ENCODE data around the gene MRPL23.

Gene MRPL23

GRCh38 chr11:1946812-1947484, at the start of gene MRPL23:
Gene MRPL23 (plus strand): TSS chr11:1947332. CDS start chr11:1947363, 31 bp downstream.
- Histone ChIP-seq H3K9me3 (replicated peaks in 1 of 11) (no peaks in the 10 kb centered on the region), H4K20me1 (no peaks in the 10 kb centered on the region), H3K4me3 (no peak within 1 kb of the TSS), H3K4me1 (peaks cover 0 to 19% (median 15%) of the 10 kb centered on the region in 10 experiments; a peak in 13 of 20 replicates), H3K27ac (no peak within 1 kb of the TSS), H3K36me3 (no peaks in the 10 kb centered on the region), H3K4me2 (no peak within 1 kb of the TSS), H3K27me3 (no peaks in the 10 kb centered on the region), H3K9ac (no peak within 1 kb of the TSS)
- TF ChIP-seq Cebpa-rat (IDR thresholded peaks at IDR 0.05), result no peak

GRCh38 chr11:1899090-1899489, 48.0 kb upstream of the MRPL23 start:
- H3K4me2 ChIP-seq, result no peak overlapping the region
- H3K27me3 ChIP-seq, result no peaks in the 10 kb centered on the region; a peak in 1 of 22 replicates
- no peak overlapping the region for H3K27ac ChIP-seq
- H3K36me3 ChIP-seq, result no peaks in the 10 kb centered on the region
- no peaks in the 10 kb centered on the region for H4K20me1 ChIP-seq
- no peak for TF ChIP-seq Cebpa-rat (IDR thresholded peaks at IDR 0.05)
- H3K9ac ChIP-seq, result no peak overlapping the region
- H3K4me1 ChIP-seq, result peaks cover 16 to 22% (median 18%) of the 10 kb centered on the region in 10 experiments
- H3K4me3 ChIP-seq, result no peak overlapping the region
- H3K9me3 ChIP-seq (replicated peaks in 1 of 11), result no peaks in the 10 kb centered on the region

GRCh38 chr11:1899686-1900085, 47.4 kb upstream of the MRPL23 start:
- H3K36me3 ChIP-seq, result no peaks in the 10 kb centered on the region
- H3K4me1 ChIP-seq, result peaks cover 16 to 22% (median 18%) of the 10 kb centered on the region in 10 experiments
- no peaks in the 10 kb centered on the region; a peak in 1 of 22 replicates for H3K27me3 ChIP-seq
- H3K4me2 ChIP-seq, result no peak overlapping the region
- no peak overlapping the region for H3K9ac ChIP-seq
- TF ChIP-seq Cebpa-rat (IDR thresholded peaks at IDR 0.05), result no peak
- H3K9me3 ChIP-seq (replicated peaks in 1 of 11), result no peaks in the 10 kb centered on the region
- no peak overlapping the region for H3K27ac ChIP-seq
- H4K20me1 ChIP-seq, result no peaks in the 10 kb centered on the region
- no peak overlapping the region for H3K4me3 ChIP-seq

GRCh38 chr11:1906181-1906580, 41.0 kb upstream of the MRPL23 start:
- Histone ChIP-seq H4K20me1 (no peaks in the 10 kb centered on the region), H3K4me1 (peaks cover 32 to 56% (median 42%) of the 10 kb centered on the region in 10 experiments), H3K9ac (peak overlapping the region in 3 of 11 experiments; percentile 13 to 43 (median 22); a peak in 4 of 22 replicates), H3K4me2 (peak overlapping the region; percentile 42 to 82 (median 64)), H3K27me3 (no peaks in the 10 kb centered on the region), H3K27ac (peak overlapping the region in 7 of 11 experiments; percentile 14 to 53 (median 21); a peak in 14 of 22 replicates), H3K9me3 (replicated peaks in 1 of 11) (no peaks in the 10 kb centered on the region), H3K36me3 (no peaks in the 10 kb centered on the region), H3K4me3 (no peak overlapping the region)
- no peak for TF ChIP-seq Cebpa-rat (IDR thresholded peaks at IDR 0.05)

DNA sequence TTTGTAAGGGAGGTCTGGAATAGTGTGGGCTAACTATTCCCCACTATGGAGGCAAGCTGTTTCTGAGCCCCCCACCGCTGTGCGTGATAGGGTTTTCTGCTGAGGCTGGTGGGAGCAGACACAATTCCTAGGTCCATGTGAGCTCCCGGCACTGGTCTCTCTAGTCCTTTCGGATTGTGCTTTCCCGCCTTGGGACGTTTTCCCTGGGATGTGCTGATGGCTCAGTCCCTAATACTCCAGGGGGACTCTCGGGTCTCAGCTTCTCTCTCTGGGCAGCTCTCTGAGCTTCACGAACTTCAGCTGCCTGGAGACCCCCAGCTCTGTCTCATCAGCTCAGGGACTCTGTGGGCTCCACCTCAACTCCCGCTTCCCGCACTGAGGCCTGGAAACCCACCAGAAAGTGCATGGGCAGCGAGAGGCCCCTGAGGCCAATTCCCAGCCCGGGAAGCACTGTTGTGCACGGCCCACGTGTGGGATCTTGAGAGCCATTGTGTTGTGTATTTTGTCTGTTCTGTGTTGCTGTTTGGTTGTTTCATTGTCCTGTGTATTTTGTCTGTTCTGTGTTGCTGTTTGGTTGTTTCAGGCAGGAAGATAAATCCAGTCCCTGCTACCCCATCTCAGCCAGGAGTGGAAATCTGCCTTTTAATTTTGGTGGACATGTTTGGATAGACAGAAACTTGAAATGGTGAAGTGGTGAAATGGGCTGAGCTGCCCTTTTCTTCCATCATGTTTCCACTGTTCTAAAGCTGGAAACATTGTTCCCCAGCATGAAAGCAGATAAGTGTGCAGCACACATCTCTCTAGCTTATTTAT, 40.3 kb upstream of the MRPL23 start:
- no peak for TF ChIP-seq Cebpa-rat (IDR thresholded peaks at IDR 0.05)
- peak overlapping the region; percentile 42 to 82 (median 64) for H3K4me2 ChIP-seq
- H3K36me3 ChIP-seq, result no peaks in the 10 kb centered on the region

DNA sequence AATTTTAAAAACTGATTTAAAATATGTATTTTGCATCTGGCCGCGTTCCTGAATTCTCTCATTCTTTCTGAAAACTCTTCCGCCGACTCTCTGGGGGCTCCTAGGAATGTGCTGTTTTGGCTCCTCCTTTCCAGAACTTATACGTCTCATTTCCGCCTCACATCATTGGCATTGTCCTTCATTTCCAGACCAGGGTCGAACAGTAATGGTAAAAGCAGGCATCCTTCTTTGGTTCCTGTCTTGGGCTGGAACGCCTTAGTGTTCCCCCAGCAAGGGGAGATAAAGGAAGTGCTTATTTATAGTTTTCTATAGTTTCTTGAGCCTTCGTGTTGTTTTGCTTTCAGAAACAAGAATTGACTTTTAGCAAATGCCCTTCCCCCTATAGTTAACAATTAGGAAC, 38.5 kb upstream of the MRPL23 start:
- Histone ChIP-seq H3K9ac (peak overlapping the region in 6 of 11 experiments; percentile 30 to 63 (median 50); a peak in 6 of 22 replicates), H3K4me1 (peaks cover 32 to 77% (median 55%) of the 10 kb centered on the region in 10 experiments), H3K4me2 (peak overlapping the region; percentile 39 to 81 (median 71)), H3K27me3 (no peaks in the 10 kb centered on the region), H3K36me3 (no peaks in the 10 kb centered on the region), H3K27ac (peak overlapping the region in 8 of 11 experiments; percentile 37 to 79 (median 77); a peak in 15 of 22 replicates), H3K9me3 (replicated peaks in 1 of 11) (no peaks in the 10 kb centered on the region), H3K4me3 (no peak overlapping the region), H4K20me1 (no peaks in the 10 kb centered on the region)
- no peak for TF ChIP-seq Cebpa-rat (IDR thresholded peaks at IDR 0.05)

More for the DNA sequence above, 40.3 kb upstream of the MRPL23 start:
- no peak overlapping the region for H3K4me3 ChIP-seq
- peak overlapping the region in 8 of 11 experiments; percentile 7 to 53 (median 20); a peak in 11 of 22 replicates for H3K27ac ChIP-seq
- H4K20me1 ChIP-seq, result no peaks in the 10 kb centered on the region
- H3K27me3 ChIP-seq, result no peaks in the 10 kb centered on the region
- H3K4me1 ChIP-seq, result peaks cover 32 to 62% (median 42%) of the 10 kb centered on the region in 10 experiments
- peak overlapping the region in 4 of 11 experiments; percentile 13 to 43 (median 21); a peak in 2 of 22 replicates for H3K9ac ChIP-seq
- no peaks in the 10 kb centered on the region for H3K9me3 ChIP-seq (replicated peaks in 1 of 11)

GRCh38 chr11:1909524-1909923, 37.6 kb upstream of the MRPL23 start:
- peak overlapping the region in 7 of 11 experiments; percentile 51 to 81 (median 75); a peak in 12 of 22 replicates for H3K4me2 ChIP-seq
- peaks cover 32 to 77% (median 55%) of the 10 kb centered on the region in 10 experiments for H3K4me1 ChIP-seq
- no peak for TF ChIP-seq Cebpa-rat (IDR thresholded peaks at IDR 0.05)
- peak overlapping the region in 5 of 11 experiments; percentile 58 to 79 (median 78); a peak in 5 of 22 replicates for H3K27ac ChIP-seq
- H3K36me3 ChIP-seq, result no peaks in the 10 kb centered on the region
- H4K20me1 ChIP-seq, result no peaks in the 10 kb centered on the region
- H3K27me3 ChIP-seq, result no peaks in the 10 kb centered on the region
- H3K9me3 ChIP-seq (replicated peaks in 1 of 11), result no peaks in the 10 kb centered on the region
- no peak overlapping the region for H3K4me3 ChIP-seq
- H3K9ac ChIP-seq, result no peak overlapping the region

DNA sequence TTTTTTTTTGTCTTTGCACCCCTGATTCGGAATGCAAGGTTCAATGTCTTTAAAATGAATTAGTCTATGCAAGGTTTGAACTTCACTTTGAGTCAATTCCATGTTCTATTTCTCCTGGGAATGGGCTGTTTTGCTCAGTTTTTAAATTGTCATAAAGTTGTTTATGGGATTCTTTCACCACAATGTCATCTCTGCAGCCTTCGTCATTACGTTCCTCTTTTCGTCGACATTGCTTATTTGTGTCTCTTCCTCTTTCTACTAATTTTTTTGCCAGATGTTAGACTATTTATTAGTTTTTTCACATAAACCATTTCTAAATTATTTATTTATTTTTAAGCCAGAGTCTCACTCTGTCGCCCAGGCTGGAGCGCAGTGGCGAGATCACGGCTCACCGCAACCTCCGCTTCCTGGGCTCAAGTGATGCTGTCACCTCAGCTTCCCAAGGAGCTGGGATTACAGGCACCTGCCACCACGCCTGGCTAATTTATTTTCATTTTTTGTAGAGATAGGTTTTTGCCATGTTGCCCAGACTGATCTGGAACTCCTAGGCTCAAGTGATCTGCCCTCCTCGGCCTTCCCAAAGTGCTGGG, 34.7 kb upstream of the MRPL23 start:
- no peak overlapping the region for H3K4me3 ChIP-seq
- TF ChIP-seq Cebpa-rat (IDR thresholded peaks at IDR 0.05), result no peak
- H3K27ac ChIP-seq, result peak overlapping the region in 5 of 11 experiments; percentile 2 to 59 (median 36); a peak in 5 of 22 replicates
- peak overlapping the region in 6 of 11 experiments; percentile 50 to 71 (median 62); a peak in 14 of 22 replicates for H3K4me2 ChIP-seq
- H3K9me3 ChIP-seq (replicated peaks in 1 of 11), result no peaks in the 10 kb centered on the region
- no peaks in the 10 kb centered on the region for H4K20me1 ChIP-seq
- no peaks in the 10 kb centered on the region for H3K36me3 ChIP-seq
- peak overlapping the region in 2 of 11 experiments; percentile 20 to 31; a peak in 3 of 22 replicates for H3K9ac ChIP-seq
- no peaks in the 10 kb centered on the region for H3K27me3 ChIP-seq
- peaks cover 27 to 62% (median 45%) of the 10 kb centered on the region in 10 experiments for H3K4me1 ChIP-seq

Data from BLaER1 treated with 17β-estradiol and CSF1 and Interleukin-3, amounts not matched to agents 10 nM and 100 nM (cell line).